NK-92 (cell line): ENCODE data around the gene MCTP2.

Source experiments
- DNase-seq: peaks from one replicate; lab custom pipeline; 2025; ENCODE audit not compliant: unreplicated experiment; lab: John Stamatoyannopoulos, UW

The MCTP2 gene

DNA sequence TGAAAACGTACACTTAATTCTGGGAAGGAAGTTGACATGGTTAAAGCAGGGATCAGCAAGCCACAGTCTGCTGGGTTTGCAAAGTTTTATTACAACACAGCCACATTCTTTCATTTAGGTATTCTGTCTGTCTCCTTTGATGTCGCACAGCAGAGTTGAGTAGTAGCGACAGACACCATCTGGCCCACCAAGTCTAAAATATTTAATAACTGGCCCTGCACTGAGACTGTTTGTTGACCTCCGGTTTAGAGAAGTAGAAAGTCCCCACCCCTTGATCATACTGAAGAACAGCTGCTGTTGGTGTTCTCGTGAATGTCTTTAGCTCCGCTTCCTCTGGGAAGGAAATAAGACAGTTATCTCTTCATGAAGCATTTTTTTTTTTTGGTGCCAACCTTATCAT, 66.2 kb downstream of the MCTP2 start:
- DNase-seq, result no peak

DNA sequence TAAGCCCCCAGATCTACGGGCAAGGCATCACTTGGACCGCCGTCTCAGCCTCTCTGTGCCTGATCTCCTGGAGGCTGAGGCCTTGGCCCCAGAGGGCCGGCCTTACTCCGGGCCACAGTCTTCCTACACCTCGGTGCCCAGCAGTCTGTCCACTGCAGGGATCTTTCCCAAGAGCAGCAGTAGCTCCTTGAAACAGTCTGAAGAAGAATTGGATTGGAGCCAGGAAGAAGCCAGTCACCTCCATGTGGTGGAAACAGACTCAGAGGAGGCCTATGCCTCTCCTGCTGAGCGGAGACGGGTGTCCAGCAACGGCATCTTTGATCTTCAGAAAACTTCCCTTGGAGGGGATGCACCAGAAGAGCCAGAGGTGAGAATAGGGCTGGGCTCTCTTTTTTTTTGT, 67.0 kb downstream of the MCTP2 start:
- DNase-seq, result no peak

DNA sequence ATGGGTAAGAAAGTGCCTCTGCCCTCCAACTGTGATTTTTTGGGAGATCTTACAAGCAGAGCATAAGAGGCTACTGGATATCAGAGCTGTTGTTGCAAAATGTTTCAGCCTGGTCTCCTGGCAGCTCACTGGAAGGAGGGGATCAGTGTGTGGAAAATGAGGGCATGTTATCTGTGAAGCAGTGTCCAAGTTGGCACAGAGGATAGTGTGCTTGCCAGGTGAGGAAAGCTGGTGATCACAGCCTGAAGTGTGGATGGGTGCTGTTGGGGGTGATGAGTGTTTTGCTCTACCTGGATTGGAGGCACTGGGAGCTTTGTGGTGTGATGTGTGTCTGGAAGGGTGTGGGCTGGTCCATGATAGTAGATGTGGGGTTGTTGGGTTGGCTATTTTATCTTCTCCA, 69.3 kb downstream of the MCTP2 start:
- DNase-seq, result no peak

DNA sequence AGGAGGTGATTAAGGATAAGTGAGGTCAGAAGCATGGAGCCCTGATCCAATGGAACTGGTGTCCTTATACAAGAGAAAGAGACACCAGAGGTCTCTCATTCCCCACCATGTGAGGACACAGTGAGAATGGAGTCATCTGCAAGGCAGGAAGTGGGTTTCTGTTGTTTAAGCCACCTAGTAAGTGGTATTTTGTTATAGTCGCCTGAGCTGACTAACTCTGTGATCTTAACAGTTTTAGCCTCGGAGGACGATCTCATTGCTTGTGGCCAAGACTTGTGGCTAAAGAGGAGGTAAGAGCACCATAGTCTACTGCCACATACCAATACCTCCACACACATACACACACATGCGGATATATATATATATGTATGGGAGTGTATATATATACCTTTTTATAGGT, 73.8 kb downstream of the MCTP2 start:
- DNase-seq, result no peak

DNA sequence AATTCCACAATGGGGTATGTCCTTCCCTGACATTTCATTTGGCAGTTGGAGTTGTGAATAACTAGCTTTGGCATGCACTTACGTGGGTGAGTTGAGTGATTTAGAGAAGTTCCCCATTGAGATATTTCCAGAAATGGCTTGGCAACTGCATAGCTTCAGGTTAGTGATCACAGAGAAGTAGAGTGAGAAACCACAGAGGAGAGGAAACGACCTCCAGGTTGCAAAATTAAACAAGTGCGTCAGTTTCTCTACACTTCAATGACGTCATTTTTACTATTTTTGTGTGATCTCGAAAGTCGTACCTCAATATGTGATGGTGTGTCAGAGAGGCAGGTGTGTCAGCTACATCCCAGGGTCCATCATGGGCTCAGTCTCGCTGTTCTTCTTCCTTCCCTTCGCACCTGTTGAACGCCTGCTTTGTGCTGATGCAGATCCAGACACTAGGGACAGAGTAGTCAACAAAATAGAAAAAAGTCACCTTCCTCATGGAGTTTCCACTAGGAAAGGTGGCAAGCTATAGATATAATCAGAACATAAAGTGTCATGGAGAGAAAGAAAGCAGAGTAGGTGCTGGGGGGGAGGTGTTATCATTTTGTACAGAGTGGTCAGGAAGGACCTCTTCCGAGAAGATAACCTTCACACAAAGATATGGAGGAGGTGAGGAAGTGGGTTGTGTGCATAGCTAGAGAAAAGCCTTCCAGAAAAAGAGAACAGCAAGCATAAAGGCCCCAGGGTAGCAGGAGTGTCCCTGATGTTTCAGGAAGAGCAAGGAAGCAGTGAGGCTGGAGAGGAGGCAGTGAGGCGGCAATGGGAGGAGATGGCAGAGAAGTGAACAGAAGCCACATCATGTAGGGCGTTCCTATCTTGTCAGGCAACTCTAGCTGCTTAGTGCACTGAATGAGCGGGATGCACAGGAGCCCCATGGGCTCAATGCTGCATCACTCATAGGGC, 75.6 kb downstream of the MCTP2 start:
- no peak for DNase-seq

DNA sequence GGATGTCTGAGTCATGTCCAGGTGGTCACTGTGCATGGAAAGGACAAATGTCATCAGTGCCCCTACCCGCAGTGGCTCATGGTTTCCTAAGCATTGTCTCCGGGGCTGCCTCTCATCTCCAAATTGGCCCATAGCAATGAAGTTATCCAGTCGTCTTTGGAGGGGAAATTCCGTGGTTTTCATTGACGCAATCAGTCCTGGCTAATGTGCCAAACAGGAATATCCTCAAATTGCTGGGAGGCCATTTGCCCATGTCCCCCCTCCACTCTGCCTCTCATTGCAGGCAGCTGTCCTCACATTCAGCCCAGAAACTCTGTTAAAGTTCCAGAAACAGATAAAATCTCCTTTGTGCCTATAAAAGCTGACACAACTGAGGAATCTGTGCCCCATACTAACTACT, 81.6 kb downstream of the MCTP2 start:
- DNase-seq, result no peak

DNA sequence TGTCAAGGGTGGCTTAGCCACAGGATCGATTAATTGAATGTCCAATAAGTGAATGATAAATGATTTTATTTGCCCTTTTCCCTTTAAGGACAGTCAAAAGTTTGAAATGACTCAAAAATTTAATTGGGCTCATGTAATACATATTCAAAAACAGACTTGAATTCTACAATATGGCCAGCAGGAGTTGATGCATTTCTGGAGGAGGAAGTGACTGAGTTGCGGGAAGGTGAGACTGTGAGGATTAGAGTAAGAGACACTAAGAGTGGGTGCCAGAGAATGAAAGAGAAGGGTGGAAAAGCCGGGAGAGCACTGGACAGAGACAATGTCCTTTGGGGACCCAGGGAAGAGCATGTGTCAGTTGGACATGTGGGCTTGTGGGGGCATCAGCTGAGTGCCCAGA, 83.3 kb downstream of the MCTP2 start:
- DNase-seq, result no peak

DNA sequence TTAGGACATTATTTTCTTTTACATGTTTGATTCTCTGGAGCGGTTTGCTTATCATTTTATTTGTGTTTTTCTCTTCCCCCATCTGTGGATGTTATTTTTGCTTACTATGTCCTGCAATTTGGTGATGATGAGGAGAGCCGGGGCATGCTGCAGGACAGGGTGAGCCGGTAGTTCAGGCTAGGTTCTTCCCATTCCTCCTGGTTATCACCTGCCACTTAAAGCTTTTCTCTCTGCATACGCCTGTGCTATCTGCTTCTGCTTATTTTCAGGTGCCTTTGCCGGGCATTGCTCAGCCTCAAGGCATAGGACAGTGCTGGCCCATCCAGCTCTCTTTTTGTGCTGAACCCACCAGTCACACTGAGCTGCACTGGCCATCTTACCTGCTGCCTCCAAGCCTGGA, 85.8 kb downstream of the MCTP2 start:
- no peak for DNase-seq

DNA sequence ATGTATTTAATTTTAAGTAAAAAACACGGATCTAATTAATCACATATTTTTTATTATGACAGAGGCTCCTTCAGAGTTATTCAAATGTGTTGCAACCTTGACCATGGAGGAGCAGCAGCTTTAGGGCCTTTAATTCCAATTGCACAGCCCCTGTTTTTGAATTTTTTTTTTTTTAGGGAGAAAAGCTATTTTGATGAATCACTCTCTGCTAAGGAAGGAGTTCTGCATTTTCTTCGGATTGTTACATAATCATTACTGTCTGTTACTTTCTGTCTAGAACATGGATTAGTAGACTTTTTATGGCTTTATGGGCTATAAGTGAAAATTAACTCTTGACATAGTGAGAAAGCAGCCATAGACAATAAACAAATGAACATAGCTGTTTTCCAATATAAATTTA, 90.8 kb downstream of the MCTP2 start:
- DNase-seq, result no peak

DNA sequence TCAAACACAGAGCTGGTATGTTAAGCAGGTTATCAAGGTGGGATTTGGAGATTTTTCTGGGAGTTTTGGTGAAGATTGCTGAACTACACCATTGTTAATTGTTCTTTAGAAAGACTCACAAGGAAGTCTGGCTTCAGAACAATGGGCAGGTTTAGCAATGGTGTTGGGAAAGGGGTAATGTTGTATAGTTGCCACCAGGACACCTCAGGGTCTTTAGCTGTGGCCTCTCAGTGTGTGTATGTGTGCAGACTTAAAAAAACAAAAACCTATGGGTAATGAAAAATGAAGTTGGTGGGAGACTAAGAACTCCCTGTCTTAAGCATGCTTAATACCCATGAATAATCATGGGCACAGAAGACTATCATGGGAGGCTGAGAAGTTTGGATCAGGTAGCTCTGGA, 91.7 kb downstream of the MCTP2 start:
- DNase-seq, result no peak

DNA sequence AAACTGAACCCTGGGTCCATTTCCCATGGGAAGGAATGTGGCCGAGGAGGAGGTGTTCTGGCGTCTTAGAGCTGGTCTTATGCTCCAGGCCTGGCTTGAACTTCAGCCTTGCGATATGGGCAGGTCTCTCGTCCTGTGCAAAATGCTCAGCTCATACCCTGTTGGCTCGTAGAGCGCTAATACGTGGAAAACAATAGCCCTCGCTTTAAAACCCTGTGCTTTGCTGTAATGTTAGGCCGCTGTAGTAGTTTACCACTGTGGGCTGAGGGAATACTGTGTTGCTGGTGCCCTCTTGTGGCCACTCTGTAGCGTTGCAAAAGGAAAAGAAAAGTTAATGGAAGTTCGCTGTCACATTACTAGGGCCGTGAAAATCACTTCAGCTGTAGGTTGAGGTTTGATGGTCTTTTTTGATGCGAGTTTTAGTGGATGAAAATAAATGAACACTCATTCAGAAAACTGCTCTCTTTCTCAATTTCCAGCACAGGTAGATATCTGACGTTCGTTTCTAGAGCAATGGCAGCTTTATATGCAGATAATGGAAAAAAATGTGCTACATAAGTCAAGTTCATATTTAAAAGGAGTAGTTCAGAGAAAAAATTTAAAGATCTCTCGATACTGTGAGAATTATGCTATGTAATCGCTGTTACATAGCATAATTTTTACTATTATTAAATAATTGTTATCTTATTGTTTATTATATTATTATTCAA, 92.9 kb downstream of the MCTP2 start:
- no peak for DNase-seq

DNA sequence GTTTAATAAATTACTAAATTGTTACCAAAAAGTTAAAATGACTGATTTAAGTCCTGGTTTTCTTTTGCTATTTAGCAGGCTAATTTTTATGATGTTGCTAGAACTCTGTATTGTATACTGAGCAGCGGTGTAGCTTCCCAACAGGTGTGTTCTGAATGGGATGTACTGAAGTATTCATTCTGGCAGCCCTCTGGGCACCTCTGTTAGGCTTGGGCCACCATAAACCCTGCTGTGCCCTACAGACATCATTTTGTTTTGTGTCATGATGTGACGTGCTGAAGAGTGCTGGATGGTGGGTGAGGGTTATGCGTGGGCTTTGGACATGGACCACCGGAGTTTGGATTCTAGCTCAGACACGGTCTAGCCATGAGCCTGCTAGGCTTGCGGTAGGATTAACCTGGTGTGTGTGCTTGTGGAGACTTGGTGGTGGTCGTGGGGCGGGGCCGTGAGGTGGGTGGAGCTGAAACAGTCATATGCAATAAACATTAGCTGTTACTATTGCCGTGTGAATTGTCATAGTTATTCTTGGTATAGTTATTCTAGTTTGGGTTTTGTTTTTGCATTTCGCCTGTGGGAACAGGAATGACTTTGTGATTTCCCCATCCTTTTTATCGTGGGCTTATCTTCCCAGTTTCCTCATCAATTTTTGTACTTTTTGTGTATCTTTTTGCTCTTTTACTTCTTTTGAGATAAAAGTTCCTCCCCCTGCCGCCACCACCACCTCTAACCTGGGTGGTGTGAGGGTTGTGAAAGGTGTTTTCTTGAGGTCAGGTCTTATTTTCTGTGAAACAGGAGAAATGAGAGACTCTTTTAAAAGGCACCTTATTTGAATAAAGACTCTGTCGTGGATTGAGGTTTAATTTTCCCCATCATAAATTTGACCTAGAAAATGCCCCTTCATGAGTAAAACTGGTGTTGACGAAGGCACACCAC, 93.7 kb downstream of the MCTP2 start:
- no peak for DNase-seq

DNA sequence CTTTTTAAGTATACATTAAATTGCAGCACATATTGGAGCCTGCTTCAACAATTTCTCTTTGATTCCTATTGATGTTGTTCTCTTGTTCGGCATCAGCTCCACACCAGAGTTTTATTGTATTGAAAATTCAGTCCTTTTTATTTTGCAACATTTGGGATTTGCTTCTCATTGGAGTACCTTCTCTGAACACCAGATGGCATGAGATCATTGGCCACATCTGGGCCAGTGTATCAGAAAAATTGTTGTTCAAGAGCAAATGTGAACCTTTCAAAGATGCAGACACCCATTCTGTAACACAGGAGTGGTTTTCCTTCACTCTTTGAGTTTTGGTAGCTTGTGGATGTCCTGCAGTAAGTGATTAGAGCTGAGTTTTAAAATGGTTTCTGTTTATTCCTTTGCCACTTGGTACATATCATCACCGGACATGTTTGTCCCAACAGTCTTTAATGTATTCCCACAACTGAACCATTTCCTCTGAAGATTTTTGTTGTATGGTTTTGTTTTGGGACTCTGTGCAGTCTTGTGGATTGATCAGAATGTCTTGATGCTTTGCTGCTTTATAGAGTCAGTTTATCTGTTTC, 96.1 kb downstream of the MCTP2 start:
- no peak for DNase-seq

DNA sequence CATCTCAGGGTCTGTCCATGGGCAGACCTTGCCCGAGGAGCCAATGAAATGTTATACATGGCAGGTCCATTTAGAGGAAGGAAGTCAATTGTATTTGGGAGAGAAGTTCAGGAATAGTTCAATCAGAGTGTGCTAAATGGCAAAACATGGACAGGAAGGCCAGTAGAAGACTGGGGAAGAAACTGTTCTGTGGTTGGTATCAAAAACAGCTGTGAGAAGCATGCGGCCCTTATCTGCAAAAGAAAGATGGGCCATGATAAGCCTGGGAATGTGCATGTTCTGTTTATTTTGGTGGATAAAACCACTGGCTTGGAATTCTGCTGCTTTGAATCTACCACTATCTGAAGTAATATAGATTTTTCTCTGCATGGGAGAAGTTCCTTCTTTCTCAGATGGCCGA, 100.4 kb downstream of the MCTP2 start:
- DNase-seq, result no peak

DNA sequence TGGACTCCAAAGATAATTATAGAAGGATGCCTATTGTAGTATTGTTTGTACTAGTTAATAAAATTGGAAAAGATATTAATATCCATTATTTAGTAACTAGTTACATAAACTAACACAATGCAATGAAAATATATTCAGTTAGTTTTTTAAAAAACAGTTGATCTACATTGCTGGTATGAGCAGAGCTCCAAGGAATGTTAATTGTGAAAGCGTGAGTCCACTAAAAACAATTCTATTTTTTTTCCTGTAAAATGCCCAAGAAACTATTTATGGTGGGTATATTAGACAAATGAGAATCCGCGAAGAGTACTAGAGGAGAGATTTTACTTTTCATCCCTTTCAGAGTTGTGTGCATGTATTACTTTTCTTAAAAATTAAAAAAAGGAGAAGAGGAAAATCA, 104.3 kb downstream of the MCTP2 start:
- no peak for DNase-seq

DNA sequence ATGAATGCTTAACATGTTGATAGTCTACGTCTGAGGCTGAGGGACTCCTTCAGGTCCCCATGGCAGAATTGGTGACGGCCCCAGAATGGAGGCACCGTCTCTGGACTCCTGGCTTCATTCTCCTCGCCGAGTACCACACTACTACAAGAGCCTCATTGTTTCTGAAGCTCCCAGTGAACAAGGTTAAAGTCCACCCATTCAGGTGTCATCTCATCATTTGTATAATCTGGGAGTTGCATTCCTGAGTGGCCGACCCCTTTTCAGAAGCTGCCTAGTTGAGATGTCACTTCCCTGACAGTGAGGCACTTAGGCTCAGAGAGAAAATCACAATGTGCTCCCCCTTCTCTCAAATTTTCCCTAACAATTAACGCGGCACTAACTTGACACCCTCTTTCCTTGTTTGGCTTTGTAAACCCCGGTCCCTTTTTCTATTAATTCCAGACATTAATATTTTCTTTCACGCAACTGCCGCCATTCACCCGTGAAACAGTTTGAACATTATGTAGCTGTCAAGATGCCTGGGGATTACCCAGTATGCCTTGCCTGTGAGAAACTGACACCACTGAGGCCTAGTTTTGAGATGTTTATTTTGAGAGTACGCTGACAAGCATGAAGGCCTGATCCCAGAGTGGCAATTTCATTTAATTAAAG, 105.6 kb downstream of the MCTP2 start:
- no peak for DNase-seq

DNA sequence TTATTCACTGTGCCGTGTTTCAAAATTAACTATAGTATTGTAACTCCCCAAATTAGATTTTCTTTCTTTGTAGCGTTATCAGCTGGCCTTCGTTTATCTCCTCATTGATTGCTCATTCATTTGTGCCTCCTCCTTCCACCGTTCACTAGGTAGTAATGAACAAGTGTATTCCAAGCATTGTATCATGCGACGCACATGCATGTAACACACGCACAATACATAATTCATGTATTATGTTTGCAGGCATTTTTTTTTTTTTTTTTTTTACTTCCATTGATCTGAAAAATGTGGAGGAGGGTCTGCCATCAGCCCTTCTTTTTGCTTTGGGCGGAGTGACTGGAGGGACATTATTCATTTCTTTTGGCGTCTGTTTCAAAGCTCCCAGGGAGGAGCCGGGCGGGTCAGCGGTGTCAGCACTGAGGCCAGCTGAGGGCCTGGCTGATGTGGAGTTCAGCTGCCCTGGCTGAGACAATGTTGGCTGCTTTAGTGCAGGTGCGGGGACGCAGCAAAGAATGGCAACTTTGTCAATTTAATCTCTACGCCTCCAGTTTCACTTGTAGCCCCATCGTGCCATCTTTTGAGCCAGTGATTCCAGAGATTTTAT, 107.0 kb downstream of the MCTP2 start:
- DNase-seq, result no peak

DNA sequence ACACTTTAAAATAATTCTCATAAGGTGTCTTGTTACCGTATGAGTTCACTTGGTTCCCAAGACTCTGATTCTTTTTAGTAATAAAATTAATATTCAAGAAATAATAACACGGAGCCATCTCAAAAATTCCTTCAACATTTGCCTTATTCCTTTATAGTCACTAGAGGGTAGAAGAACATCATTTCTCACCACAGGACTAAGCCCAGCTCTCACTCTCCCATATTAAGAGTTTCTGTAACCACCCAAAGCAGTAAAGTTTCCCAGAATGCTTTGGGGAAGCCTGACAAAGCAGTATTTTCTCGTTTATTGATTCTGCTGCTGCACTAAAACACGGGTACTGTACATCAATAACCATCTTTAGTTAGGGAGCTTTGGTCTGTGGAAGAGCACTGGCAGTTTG, 114.9 kb downstream of the MCTP2 start:
- DNase-seq, result no peak

DNA sequence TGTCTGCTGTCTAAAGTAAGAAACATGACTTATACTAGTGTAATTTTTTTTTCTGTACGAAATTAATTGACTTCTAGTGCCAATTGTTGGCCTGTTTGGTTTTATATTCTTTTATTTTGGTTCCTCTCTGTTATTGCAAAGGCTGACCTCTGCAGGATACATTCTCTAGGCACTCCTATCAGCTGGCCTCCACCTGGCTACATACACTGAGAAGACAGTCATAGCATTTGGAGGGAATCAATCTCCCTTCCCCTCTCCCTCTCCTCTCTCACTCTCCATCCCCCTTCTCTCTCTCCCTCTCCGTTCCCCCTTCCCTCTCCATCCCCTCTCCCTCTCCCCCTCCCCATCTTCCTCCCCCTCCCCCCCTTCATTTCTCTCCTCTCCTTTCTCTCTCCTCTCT, 116.7 kb downstream of the MCTP2 start:
- no peak for DNase-seq

DNA sequence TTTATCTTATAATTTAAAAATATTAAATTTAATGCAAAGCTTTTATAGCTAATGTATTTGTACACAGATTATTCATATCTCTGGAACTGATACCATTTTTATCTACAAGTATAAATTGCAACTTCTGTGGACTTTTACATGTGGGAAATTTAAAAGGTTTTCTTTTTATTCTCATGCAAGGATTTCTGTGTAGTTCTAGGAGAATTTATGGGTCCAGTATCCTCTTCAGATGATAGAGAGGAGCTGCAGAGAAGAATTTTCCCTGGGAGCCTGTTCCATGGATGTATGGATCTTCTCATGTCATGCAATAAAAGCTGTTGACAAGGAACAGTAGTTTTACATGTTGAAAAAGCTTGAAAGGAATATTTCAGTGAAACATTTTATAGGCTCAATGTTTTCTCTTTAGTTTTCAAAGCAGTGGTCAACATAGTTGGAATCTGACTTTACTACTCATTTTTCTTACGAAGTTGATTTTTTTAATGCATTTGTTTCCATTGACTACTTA, 119.7 kb downstream of the MCTP2 start:
- DNase-seq, result no peak
